GM10248 (cell line): ENCODE measurements around the gene NOD2.
A peak's percentile ranks its signal among the peaks of the same experiment; 100 is the strongest.

ENCODE experiments used
- CTCF ChIA-PET: fragments of 300-600 bp; sonication (Branson Sonifier 250); formaldehyde crosslinking; extraction: SDS; loops from one replicate; lab custom pipeline; 2021; ENCODE audit warnings: antibody characterized with exemption; lab: Yijun Ruan, JAX
- POLR2A ChIA-PET: fragments of 350-650 bp; sonication (Branson Sonifier 250); formaldehyde crosslinking; extraction: SDS; loops from one replicate; lab custom pipeline; 2020; ENCODE audit warnings: antibody characterized with exemption; lab: Yijun Ruan, JAX
- DNase-seq: peaks from one replicate; pipeline ENCODE4 v3.0.0; 2012; ENCODE audit errors: extremely low spot score
- CTCF ChIP-seq: IDR thresholded peaks from 2 replicates; pipeline ENCODE4 v1.5.1; 2012; ENCODE audit warnings: mild to moderate bottlenecking, low read depth; ENCODE audit errors: extremely low read depth, missing control alignments, control extremely low read depth

Gene NOD2

GRCh38 chr16:50733468-50733867 lies 40.1 kb downstream of the NOD2 start:
- POLR2A ChIA-PET: no interaction called here
- no peak for DNase-seq
- no peak for TF ChIP-seq CTCF
- CTCF ChIA-PET: interaction anchor here (1.1 to 4.1 kb wide), 3 partner anchors 12 to 67 kb away, joined by 3 to 26 read pairs (median 5); no protein-coding TSS in a partner anchor

GRCh38 chr16:50735629-50736122 lies 42.3 kb downstream of the NOD2 start:
- peak; percentile 70 for DNase-seq

GRCh38 chr16:50736448-50736847 lies 43.0 kb downstream of the NOD2 start:
- ChIA-PET CTCF (interaction anchor here (0.7 to 4.1 kb wide), 14 partner anchors 10 to 71 kb away, joined by 3 to 26 read pairs (median 5); no protein-coding TSS in a partner anchor), POLR2A (interaction anchor here (1.3 kb wide), 1 partner anchor 8 kb away, joined by 9 read pairs; no protein-coding TSS in a partner anchor)
- no peak for TF ChIP-seq CTCF
- DNase-seq: no peak

More at GRCh38 chr16:50735629-50736122, 42.3 kb downstream of the NOD2 start:
- CTCF ChIA-PET: interaction anchor here (0.7 to 4.1 kb wide), 12 partner anchors 10 to 71 kb away, joined by 3 to 26 read pairs (median 5); no protein-coding TSS in a partner anchor
- TF ChIP-seq CTCF: no peak
- POLR2A ChIA-PET: interaction anchor here (1.3 kb wide), 1 partner anchor 9 kb away, joined by 9 read pairs; no protein-coding TSS in a partner anchor

GRCh38 chr16:50737420-50737959 lies 44.1 kb downstream of the NOD2 start:
- ChIA-PET POLR2A (no interaction called here), CTCF (interaction anchor here (0.7 to 2.0 kb wide), 6 partner anchors 16 to 383 kb away, joined by 3 to 6 read pairs (median 3); partner anchors contain the start of gene SNX20)
- no peak for DNase-seq
- no peak for TF ChIP-seq CTCF

GRCh38 chr16:50739031-50739430 lies 45.6 kb downstream of the NOD2 start:
- POLR2A ChIA-PET: no interaction called here
- TF ChIP-seq CTCF: no peak

GRCh38 chr16:50740736-50741135 lies 47.3 kb downstream of the NOD2 start:
- CTCF ChIA-PET: interaction anchor here (1.2 to 1.3 kb wide), 2 partner anchors 69 to 75 kb away, joined by 3 to 6 read pairs; no protein-coding TSS in a partner anchor
- no peak for TF ChIP-seq CTCF
- no peak for DNase-seq
- POLR2A ChIA-PET: interaction anchor here (1.1 to 1.7 kb wide), 5 partner anchors 14 to 66 kb away, joined by 3 to 5 read pairs (median 4); no protein-coding TSS in a partner anchor

More at GRCh38 chr16:50739031-50739430, 45.6 kb downstream of the NOD2 start:
- CTCF ChIA-PET: no interaction called here
- no peak for DNase-seq
